Embryonic facial prominence (tissue), 1 donor: ENCODE results near the gene SEPHS2.
A peak's percentile ranks its signal among the peaks of the same experiment; 100 is the strongest.

Experiments used
- DNase-seq: peaks from one replicate; pipeline ENCODE4 v3.0.0-alpha.2; 2016; ENCODE audit errors: extremely low spot score

SEPHS2 gene

DNA sequence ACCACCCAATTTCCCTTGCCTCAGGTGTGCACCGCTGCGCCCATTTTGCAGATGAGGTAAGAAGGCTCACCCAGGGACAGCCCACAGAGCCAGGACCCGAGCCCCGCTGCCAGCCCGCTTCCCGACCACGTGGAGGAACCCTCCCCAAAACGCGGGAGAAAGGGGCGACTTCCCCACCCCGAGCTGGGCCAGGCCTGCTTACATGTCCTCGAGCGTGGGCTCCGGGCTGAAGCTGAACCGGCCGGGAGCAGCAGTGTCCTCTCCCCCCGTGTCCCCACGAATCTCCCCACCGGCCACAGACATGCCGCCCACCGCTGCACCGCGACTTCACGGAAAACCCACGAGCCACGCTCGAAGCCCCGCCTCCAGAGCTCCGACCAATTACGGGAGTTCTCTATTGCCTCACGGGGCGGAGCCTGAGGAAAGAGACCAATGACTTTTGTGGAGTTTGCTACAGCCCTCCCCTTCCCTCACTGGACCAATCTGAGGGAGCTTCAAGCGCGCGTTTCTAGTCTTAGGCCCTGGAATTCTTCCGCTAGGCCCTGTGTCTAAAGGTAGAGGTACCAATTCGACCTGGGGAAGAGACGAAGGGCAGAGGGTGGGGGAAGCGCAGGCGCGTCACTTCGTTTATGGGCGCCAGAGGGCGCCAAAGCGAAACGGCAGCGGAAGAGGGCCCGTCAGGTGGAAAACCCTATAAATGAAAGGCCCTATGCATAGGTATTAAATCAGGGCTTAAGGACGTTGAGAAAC, 15.8 kb downstream of the SEPHS2 start, which contains the start of gene DCTPP1:
Gene DCTPP1 (minus strand): TSS at position 353 of the 750 bp plus-strand sequence. CDS start 50 bp downstream, at position 303.
- peak; percentile 99 for DNase-seq

- no peak for DNase-seq
Measured at GRCh38 chr16:30429418-30429677, 16.3 kb downstream of the SEPHS2 start.

DNA sequence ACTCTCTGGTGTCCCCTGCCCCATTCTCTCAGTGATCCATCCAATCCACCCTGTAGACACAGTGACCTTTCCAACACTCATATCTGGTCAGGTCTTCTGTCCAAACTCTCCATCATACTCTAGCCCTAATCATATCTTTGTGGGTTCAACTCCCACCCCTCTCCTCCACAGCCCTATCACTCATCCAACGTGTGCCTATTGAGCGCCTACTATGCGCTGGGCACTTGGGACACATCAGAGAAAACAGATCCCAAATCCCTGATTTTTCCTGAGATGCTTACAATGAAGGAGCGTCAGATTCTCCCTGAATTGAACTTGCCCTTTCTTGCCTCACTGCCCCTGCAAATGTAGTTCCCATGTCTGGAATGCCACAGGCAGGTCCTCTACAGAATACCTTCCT, 17.6 kb downstream of the SEPHS2 start:
- no peak for DNase-seq

DNA sequence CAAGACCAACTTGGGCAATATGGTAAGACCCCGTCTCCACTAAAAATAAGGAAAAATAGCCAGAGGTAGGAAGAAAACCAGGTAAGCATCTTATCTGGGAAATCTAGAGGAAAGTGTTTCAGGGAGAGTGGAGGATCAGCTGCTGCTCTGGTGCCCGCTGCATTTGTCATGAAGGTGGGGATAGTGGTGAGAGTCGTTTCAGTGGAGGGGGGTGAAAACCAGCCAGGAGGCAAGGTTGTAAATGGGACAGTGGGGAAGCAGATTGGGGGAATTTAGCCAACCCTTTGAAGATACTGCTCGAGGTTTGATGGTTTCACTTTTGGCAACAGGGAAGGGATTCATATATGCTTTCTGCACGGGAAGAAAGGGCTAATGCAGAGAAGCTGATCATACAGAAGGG, 24.7 kb downstream of the SEPHS2 start:
- DNase-seq, result no peak

GRCh38 chr16:30418350-30419181, 27.1 kb downstream of the SEPHS2 start:
- no peak for DNase-seq

- DNase-seq, result peak; percentile 66
Measured at GRCh38 chr16:30417529-30418349, 27.9 kb downstream of the SEPHS2 start.

DNA sequence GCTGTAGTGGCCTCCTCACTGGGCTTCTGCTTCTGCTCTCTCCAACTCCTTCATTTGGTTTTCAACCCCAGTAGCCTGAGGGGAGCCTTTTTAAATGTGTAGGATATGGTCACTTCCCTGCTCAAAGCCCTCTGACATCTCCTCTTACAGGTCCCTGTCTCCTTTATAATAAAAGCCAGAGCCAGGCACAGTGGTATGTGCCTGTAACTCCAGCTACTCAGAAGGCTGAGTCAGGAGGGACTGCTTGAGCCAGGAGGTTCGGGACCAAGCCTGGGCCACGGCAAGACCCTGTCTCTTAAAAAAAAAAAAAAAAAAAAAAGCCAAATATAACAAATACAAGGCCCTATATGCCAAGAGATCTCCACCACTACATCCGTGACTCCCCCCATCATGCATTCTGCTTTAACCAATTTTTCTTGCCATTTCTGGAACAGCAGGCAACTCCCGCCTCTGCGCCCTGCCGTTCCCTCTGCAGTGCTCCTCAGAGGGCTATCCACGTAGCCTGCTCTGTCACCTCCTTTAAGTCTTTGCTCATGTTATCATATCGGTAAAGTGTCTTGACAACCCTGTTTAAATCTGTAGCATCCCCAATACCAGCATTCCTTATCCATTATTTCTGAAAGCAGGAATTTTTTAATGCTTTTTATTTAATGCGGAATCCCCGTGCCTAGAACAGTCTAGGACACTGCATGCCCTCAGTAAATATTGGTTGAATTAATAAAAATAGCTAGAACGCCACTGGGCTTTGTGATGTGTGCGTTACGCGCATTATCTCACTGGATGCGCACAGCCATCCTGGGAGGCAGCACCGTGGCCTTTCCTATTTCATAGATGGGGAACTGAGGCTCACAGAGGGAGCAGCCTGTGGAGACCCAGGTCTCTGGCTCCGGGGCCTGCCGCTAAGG, 28.8 kb downstream of the SEPHS2 start:
- no peak for DNase-seq

DNA sequence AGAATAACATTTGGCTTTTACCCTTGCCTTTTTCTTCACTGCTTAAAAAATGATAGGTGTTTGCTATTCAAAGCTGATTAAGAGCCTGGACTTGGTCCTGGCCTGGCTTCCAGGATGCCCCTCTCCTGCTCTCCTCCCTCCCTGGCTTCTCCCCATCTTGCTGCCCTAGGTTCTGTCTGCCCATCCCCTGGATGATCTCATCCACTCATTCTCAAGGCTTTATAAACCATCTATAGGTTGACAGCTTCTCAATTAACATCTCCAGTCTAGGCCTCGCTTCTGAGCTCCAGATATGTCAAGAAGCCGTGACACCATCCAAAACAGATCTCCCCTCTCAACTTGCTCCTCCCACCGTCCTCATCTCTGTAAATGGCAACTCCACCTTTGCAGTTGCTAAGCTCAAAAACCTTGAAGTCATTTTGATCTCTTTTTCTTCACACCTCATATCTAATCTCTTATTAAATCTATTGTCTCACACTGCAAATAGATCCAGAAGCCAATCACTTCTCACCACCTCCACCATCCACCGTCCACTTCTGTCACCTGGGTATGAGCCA, 29.5 kb downstream of the SEPHS2 start:
- no peak for DNase-seq

- no peak for DNase-seq
Measured at GRCh38 chr16:30414159-30414558, 31.5 kb downstream of the SEPHS2 start.

GRCh38 chr16:30413112-30413806, 32.4 kb downstream of the SEPHS2 start:
- DNase-seq, result no peak

- no peak for DNase-seq
Measured at GRCh38 chr16:30409125-30410060, 36.3 kb downstream of the SEPHS2 start.

GRCh38 chr16:30407804-30408534, 37.7 kb downstream of the SEPHS2 start:
- DNase-seq, result no peak

DNA sequence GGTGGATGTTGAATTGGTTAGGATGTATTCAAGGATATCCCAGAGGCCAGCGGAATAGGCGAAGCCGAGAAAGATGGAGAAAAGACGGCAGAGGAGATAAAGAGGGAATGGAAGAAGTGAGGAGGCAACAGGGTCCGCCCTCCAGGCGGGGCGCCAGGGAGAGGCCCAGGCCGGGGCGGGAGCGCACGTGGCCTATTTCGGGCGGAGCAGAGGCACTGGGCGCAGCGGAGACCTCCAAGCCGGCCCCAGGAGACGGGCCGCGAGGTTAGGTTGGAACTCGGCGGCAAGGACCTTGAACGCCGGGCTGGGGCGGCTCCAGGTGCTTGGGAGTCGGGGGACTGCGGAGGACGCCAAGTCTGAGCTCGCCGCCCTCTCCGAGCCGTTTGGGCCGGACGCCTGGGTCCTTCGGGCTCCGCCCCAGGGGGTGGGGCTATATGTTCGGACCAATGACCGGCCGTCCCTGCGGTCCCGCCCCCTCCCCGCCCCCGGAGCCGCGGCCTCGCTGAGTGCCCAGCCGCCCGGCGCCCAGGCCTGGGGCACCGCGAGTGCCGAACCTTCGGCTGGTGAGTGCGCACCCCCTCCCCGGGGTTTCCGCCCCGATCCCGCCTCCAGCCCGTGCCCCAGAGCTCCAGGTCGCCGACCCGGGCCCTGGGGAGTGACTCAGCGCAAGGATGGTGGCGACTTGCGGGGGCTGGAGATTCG, 38.4 kb downstream of the SEPHS2 start, which contains the start of gene ZNF771:
Gene ZNF771 (plus strand): TSS at position 505 of the 702 bp plus-strand sequence. CDS start 448 bp downstream, outside the sequence.
- peak; percentile 68 for DNase-seq

DNA sequence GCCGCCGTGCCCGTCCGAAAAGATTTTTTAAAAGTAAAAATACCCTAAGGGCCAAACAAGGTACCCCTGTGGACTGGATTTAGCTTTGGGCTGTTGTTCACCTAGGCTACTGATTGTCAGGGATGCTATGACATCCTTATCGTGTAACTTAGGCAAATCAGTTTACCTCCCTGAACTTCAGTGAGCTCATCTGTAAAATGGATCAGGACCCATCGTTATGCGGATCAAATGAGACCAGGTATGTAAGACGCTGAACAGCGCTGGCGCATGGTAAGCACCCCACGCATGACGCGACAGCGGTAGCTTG, 38.9 kb downstream of the SEPHS2 start:
- no peak for DNase-seq

DNA sequence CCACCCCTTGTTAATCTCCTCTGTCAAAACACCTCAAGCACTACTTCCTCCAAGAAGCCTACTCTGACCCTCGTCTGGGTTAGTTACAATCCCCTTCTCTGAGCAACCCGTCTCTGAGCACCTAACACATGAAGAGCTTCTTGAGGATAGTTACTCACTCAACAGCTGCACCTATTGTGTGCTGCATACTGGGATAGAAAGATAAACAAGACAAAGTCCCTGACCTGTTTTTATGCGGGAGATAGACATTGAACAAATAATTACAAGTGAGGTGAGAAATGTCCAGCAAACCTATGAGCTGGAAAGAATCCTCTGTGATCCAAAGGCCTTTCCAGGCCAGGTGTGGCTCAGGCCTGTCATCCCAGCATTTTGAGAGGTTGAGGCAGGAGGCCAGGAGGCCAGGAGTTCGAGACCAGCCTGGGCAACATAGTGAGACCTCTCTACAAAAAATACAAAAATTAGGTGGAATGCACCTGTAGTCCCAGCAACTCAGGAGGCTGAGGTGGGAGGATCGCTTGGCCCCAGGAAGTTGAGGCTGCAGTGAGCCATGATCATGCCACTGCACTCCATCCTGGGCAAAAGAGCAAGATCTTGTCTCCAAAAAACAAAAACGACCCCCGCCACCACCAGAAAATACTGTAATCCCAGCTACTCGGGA, 43.8 kb downstream of the SEPHS2 start:
- DNase-seq, result no peak

DNA sequence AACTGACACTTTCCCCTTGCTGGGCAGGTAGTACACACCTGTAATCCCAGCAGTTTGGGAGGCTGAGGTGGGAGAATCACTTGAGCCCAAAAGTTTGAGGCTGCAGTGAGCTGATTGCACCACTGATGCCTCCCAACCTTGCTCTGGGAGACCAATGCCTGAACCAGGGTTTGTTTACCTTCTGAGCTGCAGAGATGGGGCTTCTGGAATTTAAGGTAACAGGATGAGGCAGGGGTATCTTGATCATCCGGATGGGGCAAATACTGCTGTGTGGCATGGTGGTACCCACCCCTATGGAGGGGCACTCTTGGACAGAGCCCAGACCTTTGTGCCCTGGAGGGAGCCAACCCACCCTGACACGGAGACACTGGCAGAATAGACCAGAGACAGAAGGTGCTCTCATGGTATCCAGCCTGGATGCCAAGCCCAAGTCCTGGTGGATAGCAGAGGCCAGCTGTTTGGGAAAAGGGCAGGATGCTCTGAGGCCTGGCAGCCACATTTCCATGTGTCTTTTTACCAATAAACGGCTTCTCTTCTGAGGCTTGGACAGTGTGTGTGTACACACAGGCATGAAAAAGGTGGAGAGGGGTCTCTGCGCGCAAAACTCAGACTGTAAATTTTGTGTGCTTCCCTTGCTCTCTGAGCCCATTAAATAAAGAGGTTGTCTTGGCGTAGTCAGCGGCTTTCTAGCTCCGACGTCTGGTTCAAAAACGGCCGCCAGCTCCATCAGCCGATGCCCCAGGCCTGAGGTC, 46.1 kb downstream of the SEPHS2 start:
- no peak for DNase-seq
